ENCODE results near the gene KDM4C. TPM values are rescaled to one million over a fixed set of nuclear protein-coding genes. Genes with fewer than 3 reads are reported as not detected.

Gene KDM4C
- total and polyA plus RNA-seq, 2 of the 8 experiments (the other 6 are each of a cell fraction or from before 2014, with no cell fraction given): 13.0 to 26.1 TPM

GRCh38 chr9:6922124-6922676 lies 164.4 kb downstream of the KDM4C start (continued):
- no peak for TF ChIP-seq SAP30 (IDR thresholded peaks at IDR 0.05; ENCODE audit: insufficient read depth, insufficient replicate concordance, low read length)
- no peak for TF ChIP-seq MAFK (IDR thresholded peaks at IDR 0.05; ENCODE audit: low read depth, low read length)
- no peak for TF ChIP-seq RXRA (IDR thresholded peaks at IDR 0.05; ENCODE audit: insufficient read depth, low read depth, low read length)
- TF ChIP-seq KDM4A (IDR thresholded peaks at IDR 0.05; ENCODE audit: low read depth, low read length, severe bottlenecking): no peak
- TF ChIP-seq KDM5A (IDR thresholded peaks at IDR 0.05; ENCODE audit: low read length): no peak
- TF ChIP-seq POLR2A (IDR thresholded peaks at IDR 0.05; ENCODE audit: control extremely low read depth in 1 of 2, low read depth in 2 of 2, low read length in 2 of 2): no peak
- no peak for TF ChIP-seq TBP (IDR thresholded peaks at IDR 0.05; ENCODE audit: low read depth, low read length)
- TF ChIP-seq CHD2 (IDR thresholded peaks at IDR 0.05; ENCODE audit: low read length): no peak

Measured in H1 (cell line).